Activated naive CD4-positive, alpha-beta T cell treated with anti-CD3 and anti-CD28 coated beads, Interleukin-2, amount 50 U/mL, for 16 hours (primary cell): ENCODE measurements around the gene BCL2L14.

ENCODE experiments used
- DNase-seq: peaks from one replicate; pipeline ENCODE4 v3.0.0-alpha.2; 2020

The BCL2L14 gene

DNA sequence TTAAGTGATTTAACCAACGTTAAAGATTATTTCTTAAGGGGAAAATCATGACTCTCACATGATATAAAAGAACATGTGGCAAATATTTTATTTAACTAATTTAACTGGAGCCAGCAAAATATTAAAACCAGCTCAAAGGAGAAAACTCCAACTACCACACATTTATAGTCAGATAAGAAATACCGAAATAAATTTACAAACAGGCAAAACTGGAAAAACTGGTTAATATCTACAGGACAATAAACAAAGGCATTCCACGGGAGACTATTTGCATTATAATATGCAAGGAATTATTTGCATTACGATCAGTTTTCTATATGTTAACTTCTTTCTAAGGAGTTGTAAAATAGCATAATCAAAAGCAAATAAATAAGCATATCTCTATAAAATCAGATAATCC lies 13.8 kb upstream of the BCL2L14 start:
- DNase-seq = no peak

GRCh38 chr12:12064596-12064995 lies 6.1 kb upstream of the BCL2L14 start:
- DNase-seq = no peak

DNA sequence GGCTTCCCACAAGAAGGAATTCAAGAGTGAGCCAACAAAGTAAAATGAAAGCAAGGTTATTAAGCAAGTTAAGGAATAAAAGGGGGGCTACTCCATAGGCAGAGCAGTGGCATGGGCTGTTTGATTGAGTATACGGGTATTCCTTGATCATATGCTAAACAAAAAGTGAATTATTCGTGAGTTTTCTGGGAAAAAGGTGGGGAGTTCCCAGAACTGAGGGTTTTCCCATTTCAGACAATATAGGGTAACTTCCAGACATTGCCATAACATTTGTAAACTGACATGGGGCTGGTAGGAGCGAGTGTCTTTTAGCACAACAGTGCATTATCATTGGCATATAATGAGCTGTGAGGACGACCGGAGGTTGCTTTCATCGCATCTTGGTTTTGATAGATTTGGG lies 2.0 kb upstream of the BCL2L14 start:
- DNase-seq = no peak

DNA sequence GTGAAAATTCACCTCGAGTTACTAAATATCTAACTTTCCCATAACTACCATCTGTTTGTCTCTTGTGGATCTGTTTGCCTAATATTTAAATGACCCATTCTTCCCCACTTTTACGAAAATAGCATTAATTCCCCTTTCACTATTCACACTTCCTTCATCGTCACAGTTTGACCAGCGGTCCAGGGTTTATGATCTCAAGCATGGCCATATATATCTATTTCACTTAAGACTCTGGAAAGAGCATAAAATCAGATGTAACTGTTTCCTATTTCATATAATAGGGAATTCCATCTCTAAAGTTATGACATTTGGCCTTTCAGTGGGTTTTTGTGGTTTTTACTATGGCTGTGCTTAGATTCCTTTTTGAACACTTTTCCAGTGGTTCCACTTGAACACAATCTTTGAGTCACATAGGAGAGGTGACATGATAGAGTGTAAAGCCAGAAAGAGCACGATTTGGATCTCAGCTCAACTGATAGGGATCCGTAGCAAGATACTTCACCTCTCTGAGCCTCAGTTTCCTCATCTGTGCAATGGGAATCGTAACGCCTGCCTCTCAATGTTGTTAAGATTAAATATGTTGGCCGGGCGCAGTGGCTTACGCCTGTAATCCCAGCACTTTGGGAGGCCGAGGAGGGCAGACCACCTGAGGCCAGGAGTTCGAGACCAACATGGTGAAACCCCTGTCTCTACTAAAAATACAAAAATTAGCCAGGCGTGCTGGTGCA lies 754 bp upstream of the BCL2L14 start:
- DNase-seq = no peak

DNA sequence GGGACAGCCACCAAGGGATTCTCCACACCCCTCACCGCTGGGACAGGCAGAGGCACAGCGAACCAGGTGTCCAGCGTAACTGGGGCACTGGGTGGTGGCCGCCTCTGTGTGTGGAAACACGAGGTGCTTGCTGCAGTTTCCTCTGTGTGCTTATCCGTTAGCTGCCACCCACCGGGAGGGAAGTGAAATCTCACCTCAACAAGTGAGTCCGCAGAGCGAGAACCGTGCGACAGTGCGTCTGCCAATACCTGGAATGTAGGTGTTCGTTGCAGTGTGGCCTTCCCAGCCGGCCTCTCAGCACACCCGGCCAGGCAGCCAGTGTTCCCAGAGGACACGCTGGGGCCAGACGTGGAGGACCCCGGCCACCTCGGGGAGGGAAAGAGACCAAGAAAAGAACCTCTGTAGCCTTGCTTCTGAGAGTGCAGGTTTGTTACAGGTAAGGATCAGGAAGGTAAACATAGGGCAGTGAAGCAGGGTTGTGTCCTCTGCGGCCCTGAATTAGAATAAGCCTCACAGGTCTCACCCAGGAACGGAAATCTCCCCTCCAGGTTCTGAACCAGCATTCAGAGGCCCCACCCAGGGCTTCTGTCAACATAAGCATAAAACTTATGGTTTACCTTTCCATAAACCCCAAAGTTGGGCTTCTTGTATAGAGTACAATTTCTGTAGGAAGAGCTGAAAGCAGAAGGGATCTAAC lies 1.5 kb downstream of the BCL2L14 start:
- DNase-seq = peak; percentile 43

DNA sequence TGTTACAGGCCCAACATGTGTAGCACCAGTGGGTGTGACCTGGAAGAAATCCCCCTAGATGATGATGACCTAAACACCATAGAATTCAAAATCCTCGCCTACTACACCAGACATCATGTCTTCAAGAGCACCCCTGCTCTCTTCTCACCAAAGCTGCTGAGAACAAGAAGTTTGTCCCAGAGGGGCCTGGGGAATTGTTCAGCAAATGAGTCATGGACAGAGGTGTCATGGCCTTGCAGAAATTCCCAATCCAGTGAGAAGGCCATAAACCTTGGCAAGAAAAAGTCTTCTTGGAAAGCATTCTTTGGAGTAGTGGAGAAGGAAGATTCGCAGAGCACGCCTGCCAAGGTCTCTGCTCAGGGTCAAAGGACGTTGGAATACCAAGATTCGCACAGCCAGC lies 8.6 kb downstream of the BCL2L14 start:
- no peak for DNase-seq

DNA sequence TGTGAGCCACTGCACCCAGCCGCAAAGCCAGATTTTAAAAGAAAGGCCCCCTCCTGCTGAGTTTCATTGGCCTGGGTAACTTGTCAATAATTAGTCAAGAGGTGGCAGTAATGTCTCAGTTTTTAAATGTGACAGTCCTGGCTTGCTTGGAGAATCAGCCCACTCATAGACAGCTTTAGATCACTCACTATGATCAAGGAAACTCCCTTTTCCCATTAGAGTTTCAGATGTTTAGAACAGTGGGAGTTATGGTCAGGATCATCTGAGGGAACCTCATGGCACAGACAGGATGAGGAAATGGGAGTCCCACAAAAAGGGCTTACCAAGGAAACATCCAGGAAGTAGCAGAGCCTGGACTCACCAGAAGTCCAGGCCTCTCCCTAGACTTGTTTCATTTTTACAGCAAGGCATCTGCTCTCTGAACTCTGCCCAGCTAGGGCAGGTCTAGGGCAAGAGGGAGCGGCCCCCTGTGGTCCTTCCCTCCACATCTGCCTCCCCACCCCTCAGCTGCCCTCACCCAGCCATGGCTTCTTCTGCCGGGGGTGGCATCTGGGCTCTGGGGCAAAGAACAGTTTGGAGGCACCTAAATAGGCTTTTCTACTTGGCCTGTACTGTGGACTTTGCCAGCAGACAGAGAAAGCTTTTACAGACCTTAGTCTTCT lies 11.2 kb downstream of the BCL2L14 start:
- no peak for DNase-seq

GRCh38 chr12:12083688-12084087 lies 12.9 kb downstream of the BCL2L14 start:
- DNase-seq = no peak

GRCh38 chr12:12086362-12086761 lies 15.6 kb downstream of the BCL2L14 start:
- no peak for DNase-seq

GRCh38 chr12:12086973-12087692 lies 16.4 kb downstream of the BCL2L14 start:
- DNase-seq = no peak

GRCh38 chr12:12087693-12088034 lies 16.9 kb downstream of the BCL2L14 start:
- DNase-seq = no peak

GRCh38 chr12:12088147-12088546 lies 17.4 kb downstream of the BCL2L14 start:
- DNase-seq = no peak

DNA sequence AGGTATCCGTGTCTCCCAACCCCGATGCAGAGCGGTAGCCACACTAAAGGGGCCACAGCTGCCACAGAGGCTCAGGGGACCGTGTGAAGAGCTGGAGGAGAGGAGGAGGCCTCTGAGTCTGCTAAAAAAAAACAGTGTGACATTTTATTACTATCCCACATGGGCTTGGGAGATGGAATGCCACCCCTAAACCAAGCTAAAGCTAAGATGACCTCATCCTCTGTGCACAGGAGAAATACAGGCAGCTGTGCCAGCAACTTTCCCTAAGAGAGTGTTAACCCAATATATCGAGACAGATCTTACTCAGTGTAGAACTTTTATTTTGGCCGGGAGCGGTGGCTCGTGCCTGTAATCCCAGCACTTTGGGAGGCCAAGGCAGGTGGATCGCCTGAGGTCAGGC lies 18.0 kb downstream of the BCL2L14 start:
- no peak for DNase-seq

DNA sequence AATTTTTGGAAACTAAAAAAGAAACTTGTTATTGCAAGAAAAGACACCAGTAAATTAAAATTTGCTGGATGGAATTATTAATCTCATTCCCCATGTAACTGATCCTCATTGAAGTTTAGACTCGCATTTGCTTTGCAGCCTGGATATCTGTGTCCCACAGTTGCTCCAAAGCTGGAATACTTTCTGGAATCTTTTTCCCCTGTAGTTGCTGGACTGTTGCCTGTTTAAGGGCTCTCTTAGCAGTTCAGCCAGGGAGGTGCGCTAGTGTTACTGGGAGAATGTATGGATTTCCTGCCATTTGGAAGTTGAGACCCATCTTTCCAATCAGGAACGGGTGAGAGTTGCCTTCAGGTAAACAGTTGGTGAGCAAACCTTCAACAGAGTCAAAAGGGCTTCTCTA lies 20.3 kb downstream of the BCL2L14 start:
- no peak for DNase-seq

- no peak for DNase-seq
These were observed 21.4 kb downstream of the BCL2L14 start for GRCh38 chr12:12091977-12092663.

GRCh38 chr12:12094481-12094880 lies 23.7 kb downstream of the BCL2L14 start:
- no peak for DNase-seq

DNA sequence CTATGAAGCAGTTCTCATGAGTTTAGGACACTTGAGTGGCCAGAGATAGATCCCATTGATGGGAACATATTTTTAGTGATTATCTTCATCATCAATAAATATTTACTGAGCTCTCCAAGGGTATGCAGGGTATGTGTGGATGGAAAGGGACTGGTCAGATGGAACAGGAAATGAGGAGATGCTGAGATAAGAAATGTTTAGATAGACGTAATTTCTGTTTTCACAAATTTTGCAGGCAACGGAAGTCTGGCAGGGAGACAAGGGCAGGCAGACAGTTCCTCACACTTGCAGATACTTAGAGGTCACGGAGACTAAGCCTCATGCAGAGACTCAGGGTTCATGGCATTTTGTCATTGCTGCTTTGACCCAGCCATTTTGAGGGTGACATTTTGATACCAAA lies 24.3 kb downstream of the BCL2L14 start:
- DNase-seq = no peak

DNA sequence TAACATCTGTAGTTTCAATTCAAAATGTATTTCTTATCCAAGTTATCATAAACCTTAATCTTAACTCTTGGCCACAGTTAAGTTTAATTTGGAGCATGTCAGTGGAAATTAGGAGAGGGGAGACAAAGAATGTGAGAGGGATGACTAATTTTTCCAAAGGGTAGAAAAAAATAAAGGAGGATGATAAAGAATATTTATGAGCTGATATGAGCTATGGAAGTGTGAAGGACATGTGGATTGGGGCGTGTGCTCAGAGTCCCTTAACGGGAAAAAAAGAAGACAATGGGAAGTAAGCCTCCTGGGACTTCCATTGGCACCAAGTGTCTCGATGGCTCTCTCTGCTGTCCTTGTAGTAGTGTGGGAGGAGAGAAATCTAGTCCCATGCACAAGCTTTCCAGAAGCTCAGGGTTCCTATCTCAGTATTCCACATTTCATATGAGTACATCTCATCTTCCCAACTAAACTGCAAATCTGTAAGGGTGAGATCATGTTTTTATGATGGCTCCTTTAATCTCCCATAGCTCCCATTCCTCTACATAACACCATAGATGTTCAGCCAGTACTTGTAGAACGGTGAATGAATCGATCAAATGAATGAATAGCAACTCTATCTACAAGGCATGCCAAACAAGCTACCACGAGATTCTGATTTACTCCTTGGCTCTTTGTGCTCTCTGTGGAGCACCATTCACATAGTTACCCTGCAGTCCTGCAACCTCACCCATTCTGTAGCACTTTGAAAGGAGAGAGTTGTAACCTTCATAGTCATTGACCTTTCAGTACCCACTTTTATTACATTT lies 27.4 kb downstream of the BCL2L14 start:
- DNase-seq = no peak

- DNase-seq = no peak
These were observed 27.9 kb downstream of the BCL2L14 start for GRCh38 chr12:12098691-12099015.

- no peak for DNase-seq
These were observed 28.4 kb downstream of the BCL2L14 start for GRCh38 chr12:12099102-12099501.

DNA sequence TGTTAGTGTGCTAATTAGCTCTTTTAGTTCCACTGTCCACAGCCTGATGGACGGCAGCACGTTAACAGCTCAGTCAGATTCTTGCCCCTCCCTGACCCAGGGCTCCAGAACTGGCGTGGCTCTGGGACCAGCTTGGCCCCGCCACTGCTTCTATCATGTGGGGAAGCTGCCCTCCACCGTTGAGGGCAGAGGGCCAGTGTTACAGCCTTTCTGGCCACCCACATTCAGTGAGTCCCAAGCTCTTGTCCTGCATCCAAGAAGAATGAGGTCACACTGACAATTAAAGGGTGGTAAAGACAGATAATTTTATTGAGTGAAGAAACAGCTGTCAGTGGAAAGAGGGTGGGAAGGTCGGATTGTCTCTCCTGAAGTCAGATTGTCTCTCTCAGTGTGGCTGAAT lies 36.9 kb downstream of the BCL2L14 start:
- DNase-seq = no peak

DNA sequence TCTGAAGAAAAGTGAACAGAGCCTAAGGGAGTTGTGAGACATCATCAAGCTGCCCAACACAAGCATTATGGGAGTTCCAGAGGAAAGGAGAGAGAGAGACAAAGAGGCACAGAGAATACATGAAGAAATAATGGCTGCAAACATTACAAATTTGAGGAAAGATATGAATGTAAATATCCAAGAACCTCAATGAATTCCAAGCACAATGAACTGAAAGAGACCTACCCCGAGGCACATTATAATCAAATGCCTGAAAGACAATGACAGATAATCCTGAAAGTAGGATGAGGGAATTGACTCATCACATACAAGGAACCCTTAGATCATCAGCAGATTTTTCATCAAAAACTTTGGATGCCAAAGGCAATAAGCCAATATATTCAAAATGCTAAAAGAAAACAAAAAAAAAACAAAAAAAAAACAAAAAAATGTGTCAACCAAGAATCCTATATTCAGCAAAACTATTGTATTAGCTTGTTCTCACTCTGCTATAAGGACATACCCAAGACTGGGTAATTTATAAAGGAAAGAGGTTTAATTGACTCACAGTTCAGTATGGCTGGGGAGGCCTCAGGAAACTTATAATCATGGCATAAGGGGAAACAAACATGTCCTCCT lies 37.8 kb downstream of the BCL2L14 start:
- DNase-seq = no peak
